ENCODE results near the gene HERC2. TPM values are rescaled to one million over a fixed set of nuclear protein-coding genes. Genes with fewer than 3 reads are reported as not detected.
A peak's percentile ranks its signal among the peaks of the same experiment; 100 is the strongest.
"Not testable (repeated sequence)": the region's sequence is repeated elsewhere in the genome, so short reads cannot be mapped to it uniquely, and the experiment has no call there.

The HERC2 gene
- total RNA-seq, 1 donor from 2014 or later, result 42.7 TPM

DNA sequence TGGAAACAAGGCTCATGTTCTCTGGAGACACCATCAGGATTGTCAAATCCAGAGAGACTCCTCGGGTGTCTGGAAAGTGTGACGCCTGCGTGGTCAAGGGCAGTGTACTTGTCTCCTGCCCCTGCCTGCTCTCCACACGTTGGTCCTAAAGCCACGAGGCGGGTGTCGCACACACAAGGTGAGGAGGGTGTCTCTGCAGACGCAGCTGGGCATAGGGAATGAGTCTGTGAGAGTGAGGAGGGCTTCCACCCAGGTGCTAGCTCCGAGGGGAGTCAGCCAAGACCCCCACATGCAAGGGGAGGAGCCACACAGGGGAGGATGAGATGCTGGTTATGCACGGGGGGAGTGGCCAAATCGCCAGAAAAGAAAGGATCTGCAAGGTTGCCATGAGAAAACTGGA, 194.9 kb downstream of the HERC2 start:
- Histone ChIP-seq H3K27me3 (no peaks in the 10 kb centered on the region), H3K36me3 (peaks cover 38 to 51% of the 10 kb centered on the region in 2 donors), H3K9me3 (no peaks in the 10 kb centered on the region), H3K27ac (no peak overlapping the region), H3K4me3 (no peak overlapping the region), H3K4me1 (no peaks in the 10 kb centered on the region)
- TF ChIP-seq, protein P1, sequence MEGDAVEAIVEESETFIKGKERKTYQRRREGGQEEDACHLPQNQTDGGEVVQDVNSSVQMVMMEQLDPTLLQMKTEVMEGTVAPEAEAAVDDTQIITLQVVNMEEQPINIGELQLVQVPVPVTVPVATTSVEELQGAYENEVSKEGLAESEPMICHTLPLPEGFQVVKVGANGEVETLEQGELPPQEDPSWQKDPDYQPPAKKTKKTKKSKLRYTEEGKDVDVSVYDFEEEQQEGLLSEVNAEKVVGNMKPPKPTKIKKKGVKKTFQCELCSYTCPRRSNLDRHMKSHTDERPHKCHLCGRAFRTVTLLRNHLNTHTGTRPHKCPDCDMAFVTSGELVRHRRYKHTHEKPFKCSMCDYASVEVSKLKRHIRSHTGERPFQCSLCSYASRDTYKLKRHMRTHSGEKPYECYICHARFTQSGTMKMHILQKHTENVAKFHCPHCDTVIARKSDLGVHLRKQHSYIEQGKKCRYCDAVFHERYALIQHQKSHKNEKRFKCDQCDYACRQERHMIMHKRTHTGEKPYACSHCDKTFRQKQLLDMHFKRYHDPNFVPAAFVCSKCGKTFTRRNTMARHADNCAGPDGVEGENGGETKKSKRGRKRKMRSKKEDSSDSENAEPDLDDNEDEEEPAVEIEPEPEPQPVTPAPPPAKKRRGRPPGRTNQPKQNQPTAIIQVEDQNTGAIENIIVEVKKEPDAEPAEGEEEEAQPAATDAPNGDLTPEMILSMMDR (IDR thresholded peaks at IDR 0.05), result no peak
- DNase-seq (ENCODE audit: low spot score in 2 of 2), result no peak
- intact Hi-C loops (cut with DNase I), result no loop called here

GRCh38 chr15:28125673-28126651, 196.0 kb downstream of the HERC2 start:
- no peak overlapping the region for H3K4me3 ChIP-seq
- peaks cover 36 to 49% of the 10 kb centered on the region in 2 donors for H3K36me3 ChIP-seq
- H3K27ac ChIP-seq, result no peak overlapping the region
- TF ChIP-seq, protein P1 (IDR thresholded peaks at IDR 0.05), result peak; percentile 40 to 68 (median 55)
- intact Hi-C loops (cut with DNase I), result no loop called here
- DNase-seq (ENCODE audit: low spot score in 2 of 2), result peak in 1 of 2 donors; percentile 53
- no peaks in the 10 kb centered on the region for H3K9me3 ChIP-seq
- H3K4me1 ChIP-seq, result no peaks in the 10 kb centered on the region
- no peaks in the 10 kb centered on the region for H3K27me3 ChIP-seq

GRCh38 chr15:28124841-28125240, 197.1 kb downstream of the HERC2 start:
- peaks cover 35 to 52% of the 10 kb centered on the region in 2 donors for H3K36me3 ChIP-seq
- peak in 1 of 2 donors; percentile 42 for DNase-seq (ENCODE audit: low spot score in 2 of 2)
- intact Hi-C loops (cut with DNase I), result no loop called here
- no peak overlapping the region for H3K4me3 ChIP-seq
- TF ChIP-seq, protein P1 (IDR thresholded peaks at IDR 0.05), result no peak
- H3K9me3 ChIP-seq, result no peaks in the 10 kb centered on the region
- H3K27me3 ChIP-seq, result no peaks in the 10 kb centered on the region
- no peak overlapping the region for H3K27ac ChIP-seq
- H3K4me1 ChIP-seq, result no peaks in the 10 kb centered on the region

DNA sequence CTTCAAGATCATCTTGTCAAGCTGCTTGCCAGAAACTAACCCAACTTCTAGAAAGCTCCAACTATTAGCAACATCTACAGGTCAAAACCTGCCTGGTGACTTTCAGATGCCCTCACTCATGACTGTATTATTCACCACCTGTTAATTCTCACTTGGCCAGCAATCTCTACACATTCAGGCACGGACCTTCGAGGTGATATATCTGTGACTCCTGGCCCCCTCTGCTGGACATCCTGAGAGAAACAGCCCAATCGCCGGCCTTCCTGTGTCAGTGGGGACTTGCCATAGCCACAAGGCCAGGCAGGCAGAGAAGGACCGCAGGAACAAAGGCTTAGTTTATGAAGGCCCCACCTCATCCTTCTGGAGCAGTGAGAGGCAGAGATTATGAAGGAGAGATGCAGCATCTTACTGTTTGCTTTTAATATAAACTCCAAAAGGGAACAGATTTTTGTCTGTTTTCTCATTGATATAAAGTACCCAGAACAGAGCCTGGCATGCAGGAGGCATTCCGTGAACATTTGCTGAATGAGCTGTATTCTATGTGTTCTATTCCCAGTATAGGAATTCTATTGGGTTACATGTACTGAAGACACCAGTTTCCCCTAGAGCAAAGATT, 198.5 kb downstream of the HERC2 start:
- TF ChIP-seq, protein P1 (IDR thresholded peaks at IDR 0.05), result peak; percentile 62 to 81 (median 81)
- intact Hi-C loops (cut with DNase I), result loop anchor here (1.0 to 2.0 kb wide), 2 partner anchors 37 to 103 kb away; no protein-coding TSS in a partner anchor
- no peak overlapping the region for H3K4me3 ChIP-seq
- no peaks in the 10 kb centered on the region for H3K9me3 ChIP-seq
- peak; percentile 44 to 87 for DNase-seq (ENCODE audit: low spot score in 2 of 2)
- no peaks in the 10 kb centered on the region for H3K4me1 ChIP-seq
- no peak overlapping the region for H3K27ac ChIP-seq
- no peaks in the 10 kb centered on the region for H3K27me3 ChIP-seq
- H3K36me3 ChIP-seq, result peaks cover 29 to 53% of the 10 kb centered on the region in 2 donors

DNA sequence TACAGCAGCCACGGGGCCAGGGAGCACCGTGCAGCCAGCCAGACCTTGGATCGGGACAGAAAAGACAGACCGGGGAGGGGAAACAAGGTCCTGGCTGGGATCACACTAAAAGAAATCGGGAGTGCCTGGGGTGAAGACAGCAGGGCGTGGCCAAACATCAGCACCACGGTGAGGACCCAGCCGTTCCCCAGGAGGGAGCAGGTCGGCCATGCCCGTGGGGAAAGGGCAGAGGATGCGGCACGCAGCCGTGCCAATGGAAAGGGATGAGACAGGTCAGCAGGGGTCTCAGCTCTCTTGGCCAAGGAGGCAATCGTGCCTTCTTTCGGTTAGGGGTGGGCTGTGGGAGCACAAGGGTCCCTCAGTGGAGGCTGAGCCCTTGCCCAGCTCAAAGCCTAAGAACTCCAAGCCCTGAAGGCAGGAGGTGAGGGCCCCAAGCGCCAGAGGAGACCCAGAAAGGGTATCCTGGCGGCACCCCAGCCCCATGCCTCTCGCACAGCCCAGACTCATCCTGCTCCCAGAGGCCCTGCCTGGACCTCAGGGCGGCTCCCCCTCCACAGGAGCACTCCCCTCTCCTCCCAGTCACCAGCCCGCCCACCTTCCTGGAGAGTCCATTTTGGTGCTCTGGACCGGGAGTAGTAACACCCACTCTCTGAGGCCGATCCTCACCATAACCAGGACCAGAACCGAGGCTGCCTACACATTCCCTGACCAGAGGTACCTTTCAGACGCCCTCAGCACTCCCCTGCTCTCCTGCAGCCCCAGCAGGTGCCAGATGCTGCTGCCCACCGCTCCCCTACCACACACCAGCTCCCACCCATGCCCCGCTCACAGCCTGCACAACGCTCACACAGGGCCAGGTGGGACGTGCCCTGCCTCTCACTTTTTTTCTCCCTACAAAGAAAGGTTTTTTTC, 199.7 kb downstream of the HERC2 start:
- TF ChIP-seq, protein P1 (IDR thresholded peaks at IDR 0.05), result no peak
- Histone ChIP-seq H3K36me3 (peaks cover 35 to 63% of the 10 kb centered on the region in 2 donors), H3K4me3 (no peak overlapping the region), H3K4me1 (no peaks in the 10 kb centered on the region), H3K27ac (no peak overlapping the region), H3K27me3 (no peaks in the 10 kb centered on the region), H3K9me3 (no peaks in the 10 kb centered on the region)
- peak in 1 of 2 donors; percentile 56 for DNase-seq (ENCODE audit: low spot score in 2 of 2)
- intact Hi-C loops (cut with DNase I), result loop anchor here (2.0 kb wide), 1 partner anchor 101 kb away; no protein-coding TSS in a partner anchor

DNA sequence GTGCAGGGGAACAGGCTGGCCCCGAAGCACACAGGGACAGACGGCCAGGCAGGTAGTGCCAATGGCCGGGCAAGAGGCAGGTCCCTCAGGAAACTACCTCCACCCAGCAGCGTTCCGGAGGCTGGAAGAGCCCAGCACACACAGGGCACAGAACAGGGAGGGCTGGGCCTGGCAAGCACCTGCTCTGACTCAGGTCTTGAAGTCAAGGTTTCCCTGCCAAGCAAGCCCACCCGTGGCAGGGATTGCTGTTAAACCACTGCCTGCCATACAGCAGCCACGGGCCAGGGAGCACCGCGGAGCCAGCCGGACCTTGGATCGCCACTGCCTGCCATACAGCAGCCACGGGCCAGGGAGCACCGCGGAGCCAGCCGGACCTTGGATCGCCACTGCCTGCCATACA, 200.4 kb downstream of the HERC2 start:
- H3K4me1 ChIP-seq; H3K9me3 ChIP-seq; H3K27ac ChIP-seq; H3K4me3 ChIP-seq; H3K27me3 ChIP-seq; DNase-seq (ENCODE audit: low spot score in 2 of 2); intact Hi-C loops (cut with DNase I): not testable (repeated sequence)
- H3K36me3 ChIP-seq, result peaks cover 42 to 65% of the 10 kb centered on the region in 2 donors
